Muscle layer of colon (tissue), 2 donors: ENCODE measurements around the gene SULT1A2.
"Not testable (repeated sequence)": the region's sequence is repeated elsewhere in the genome, so short reads cannot be mapped to it uniquely, and the experiment has no call there.

Source experiments
- H3K27ac ChIP-seq: one replicate; pipeline ENCODE4 v1.7.0; 2013; ENCODE audit warnings: low read depth, mild to moderate bottlenecking, low read length, moderate library complexity
- H3K27me3 ChIP-seq, 2 donors: one replicate each; pipeline ENCODE4 v1.7.0; 2013; ENCODE audit warnings: low read length in 2 of 2, mild to moderate bottlenecking in 2 of 2; ENCODE audit not compliant: insufficient read depth in 2 of 2, control insufficient read depth in 1 of 2
- H3K36me3 ChIP-seq: one replicate; pipeline ENCODE4 v1.7.0; 2013; ENCODE audit warnings: mild to moderate bottlenecking, low read length; ENCODE audit not compliant: insufficient read depth
- H3K4me1 ChIP-seq: one replicate; pipeline ENCODE4 v1.7.0; 2013; ENCODE audit warnings: mild to moderate bottlenecking, low read length; ENCODE audit not compliant: insufficient read depth
- H3K4me3 ChIP-seq, 2 donors: one replicate each; pipeline ENCODE4 v1.7.0; 2013; ENCODE audit warnings: low read length in 2 of 2, low read depth in 1 of 2, mild to moderate bottlenecking in 1 of 2, moderate library complexity in 1 of 2
- H3K9ac ChIP-seq: one replicate; pipeline ENCODE4 v1.7.0; 2013; ENCODE audit warnings: low read length
- H3K9me3 ChIP-seq: one replicate; pipeline ENCODE4 v1.7.0; 2013; ENCODE audit warnings: mild to moderate bottlenecking, low read length
- donor health status: abdominal sarcoma.
- donor health status: Adenocarcinoma of cecum.

SULT1A2 gene

GRCh38 chr16:28597692-28598261 lies 927 bp upstream of the SULT1A2 start:
- no peaks in the 10 kb centered on the region for H3K36me3 ChIP-seq

GRCh38 chr16:28596115-28596630 lies 677 bp downstream of the SULT1A2 start:
- Histone ChIP-seq H3K27me3 (no peaks in the 10 kb centered on the region), H3K9ac (no peak overlapping the region), H3K36me3 (peaks cover 2% of the 10 kb centered on the region), H3K4me3 (no peak overlapping the region), H3K27ac (no peak overlapping the region), H3K4me1 (peaks cover 6% of the 10 kb centered on the region), H3K9me3 (no peaks in the 10 kb centered on the region)

More at GRCh38 chr16:28597692-28598261, 927 bp upstream of the SULT1A2 start:
- H3K9ac ChIP-seq = no peak overlapping the region
- H3K4me3 ChIP-seq = no peak overlapping the region
- H3K27me3 ChIP-seq = no peaks in the 10 kb centered on the region
- H3K27ac ChIP-seq = no peak overlapping the region
- peaks cover 6% of the 10 kb centered on the region for H3K4me1 ChIP-seq
- no peaks in the 10 kb centered on the region for H3K9me3 ChIP-seq

- H3K9ac ChIP-seq, H3K4me1 ChIP-seq, H3K27me3 ChIP-seq, H3K27ac ChIP-seq, H3K4me3 ChIP-seq, H3K9me3 ChIP-seq, H3K36me3 ChIP-seq: not testable (repeated sequence)
These were observed 1.4 kb downstream of the SULT1A2 start for GRCh38 chr16:28595451-28595850.

- Histone ChIP-seq H3K9ac (no peak overlapping the region), H3K27me3 (no peaks in the 10 kb centered on the region), H3K36me3 (peaks cover 32% of the 10 kb centered on the region), H3K4me1 (peaks cover 6% of the 10 kb centered on the region), H3K4me3 (no peak overlapping the region), H3K27ac (no peak overlapping the region), H3K9me3 (no peaks in the 10 kb centered on the region)
These were observed 3.8 kb downstream of the SULT1A2 start for GRCh38 chr16:28592979-28593553.

GRCh38 chr16:28592511-28592910 lies 4.3 kb downstream of the SULT1A2 start:
- peaks cover 37% of the 10 kb centered on the region for H3K36me3 ChIP-seq
- H3K27me3 ChIP-seq = no peaks in the 10 kb centered on the region
- H3K9me3 ChIP-seq = no peaks in the 10 kb centered on the region
- H3K4me3 ChIP-seq = no peak overlapping the region
- H3K27ac ChIP-seq = no peak overlapping the region
- H3K9ac ChIP-seq = no peak overlapping the region
- H3K4me1 ChIP-seq = peaks cover 6% of the 10 kb centered on the region

- H3K36me3 ChIP-seq = peaks cover 49% of the 10 kb centered on the region
These were observed 5.5 kb downstream of the SULT1A2 start for GRCh38 chr16:28591355-28591754.

GRCh38 chr16:28590384-28591340 lies 6.2 kb downstream of the SULT1A2 start:
- peaks cover 53% of the 10 kb centered on the region for H3K36me3 ChIP-seq

More at GRCh38 chr16:28591355-28591754, 5.5 kb downstream of the SULT1A2 start:
- no peaks in the 10 kb centered on the region for H3K27me3 ChIP-seq
- H3K27ac ChIP-seq = no peak overlapping the region
- no peaks in the 10 kb centered on the region for H3K4me1 ChIP-seq
- H3K9ac ChIP-seq = no peak overlapping the region
- H3K4me3 ChIP-seq = no peak overlapping the region
- no peaks in the 10 kb centered on the region for H3K9me3 ChIP-seq

GRCh38 chr16:28589930-28590329 lies 6.9 kb downstream of the SULT1A2 start:
- Histone ChIP-seq H3K4me1 (no peaks in the 10 kb centered on the region), H3K36me3 (peaks cover 60% of the 10 kb centered on the region)

More at GRCh38 chr16:28590384-28591340, 6.2 kb downstream of the SULT1A2 start:
- Histone ChIP-seq H3K27me3 (no peaks in the 10 kb centered on the region), H3K9me3 (no peaks in the 10 kb centered on the region), H3K4me3 (no peak overlapping the region), H3K9ac (no peak overlapping the region), H3K4me1 (no peaks in the 10 kb centered on the region), H3K27ac (no peak overlapping the region)

GRCh38 chr16:28589069-28589468 lies 7.8 kb downstream of the SULT1A2 start:
- Histone ChIP-seq H3K4me3 (no peak overlapping the region), H3K4me1 (no peaks in the 10 kb centered on the region), H3K27ac (no peak overlapping the region), H3K9me3 (no peaks in the 10 kb centered on the region), H3K36me3 (peaks cover 63% of the 10 kb centered on the region), H3K9ac (no peak overlapping the region), H3K27me3 (no peaks in the 10 kb centered on the region)

More at GRCh38 chr16:28589930-28590329, 6.9 kb downstream of the SULT1A2 start:
- Histone ChIP-seq H3K27ac (no peak overlapping the region), H3K4me3 (no peak overlapping the region), H3K9me3 (no peaks in the 10 kb centered on the region), H3K27me3 (no peaks in the 10 kb centered on the region), H3K9ac (no peak overlapping the region)

- H3K27ac ChIP-seq = no peak overlapping the region
- peaks cover 74% of the 10 kb centered on the region for H3K36me3 ChIP-seq
- H3K4me3 ChIP-seq = no peak overlapping the region
- H3K27me3 ChIP-seq = no peaks in the 10 kb centered on the region
- no peaks in the 10 kb centered on the region for H3K9me3 ChIP-seq
- no peak overlapping the region for H3K9ac ChIP-seq
- H3K4me1 ChIP-seq = no peaks in the 10 kb centered on the region
These were observed 9.5 kb downstream of the SULT1A2 start for GRCh38 chr16:28587386-28587785.

- H3K27me3 ChIP-seq = no peaks in the 10 kb centered on the region
- no peak overlapping the region for H3K9ac ChIP-seq
- no peak overlapping the region for H3K27ac ChIP-seq
- H3K4me1 ChIP-seq = no peaks in the 10 kb centered on the region
- no peak overlapping the region for H3K4me3 ChIP-seq
- no peaks in the 10 kb centered on the region for H3K9me3 ChIP-seq
- H3K36me3 ChIP-seq = peaks cover 82% of the 10 kb centered on the region
These were observed 10.4 kb downstream of the SULT1A2 start for GRCh38 chr16:28586466-28586865.
